ENCODE data around the gene ADCK1. TPM values are rescaled to one million over a fixed set of nuclear protein-coding genes. Genes with fewer than 3 reads are reported as not detected.
"Not testable (repeated sequence)": the region's sequence is repeated elsewhere in the genome, so short reads cannot be mapped to it uniquely, and the experiment has no call there.

Gene ADCK1
- total RNA-seq, 6 donors from 2014 or later, result 5.6 to 40.3 (median 9.2) TPM

GRCh38 chr14:77786148-77786547 lies 13.8 kb upstream of the ADCK1 start:
- Histone ChIP-seq H3K4me1 (no peaks in the 10 kb centered on the region), H3K4me3 (no peak overlapping the region), H3K9me3 (no peaks in the 10 kb centered on the region), H3K27me3 (no peaks in the 10 kb centered on the region), H3K36me3 (no peaks in the 10 kb centered on the region), H3K27ac (no peak overlapping the region)
- 51 to 56% methylated on average over 4 of the region's 4 CpGs for WGBS, 2 donors
- DNase-seq (no peak), ATAC-seq (ENCODE audit: low FRiP score in 2 of 2) (no peak)
- TF ChIP-seq EP300 (IDR thresholded peaks at IDR 0.05), result no peak
- TF ChIP-seq POLR2A (IDR thresholded peaks at IDR 0.05), result no peak
- no peak for TF ChIP-seq CTCF (IDR thresholded peaks at IDR 0.05)
- TF ChIP-seq POLR2AphosphoS5 (IDR thresholded peaks at IDR 0.05), result no peak

DNA sequence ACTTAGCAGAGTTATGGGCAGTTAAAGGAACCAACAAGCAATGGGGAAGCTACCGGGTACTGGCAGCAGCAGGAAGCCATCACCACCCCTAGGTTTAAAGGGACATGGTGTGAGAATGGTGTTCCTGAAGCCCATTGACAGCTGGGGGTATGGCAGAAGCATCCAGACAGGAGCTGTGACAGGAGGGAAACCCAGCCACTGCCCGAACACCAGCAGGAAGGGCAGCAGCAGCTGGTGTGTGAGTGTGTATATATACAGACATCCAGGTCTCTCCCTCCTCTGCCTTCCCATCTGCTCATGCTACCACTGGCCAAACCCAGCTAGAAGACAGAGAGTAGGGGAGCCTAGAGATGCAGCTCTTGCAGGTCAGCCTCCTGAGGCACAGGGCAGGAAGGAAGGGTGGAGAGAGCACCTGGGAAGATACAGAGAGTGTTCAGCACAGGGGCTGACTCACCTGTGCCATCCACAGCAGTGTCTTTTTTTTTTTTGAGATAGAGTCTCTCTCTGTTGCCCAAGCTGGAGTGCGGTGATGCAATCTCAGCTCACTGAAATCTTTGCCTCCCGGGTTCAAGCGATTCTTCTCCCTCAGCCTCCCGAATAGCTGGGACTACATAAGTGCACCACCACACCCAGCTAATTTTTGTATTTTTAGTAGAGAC lies 9.2 kb upstream of the ADCK1 start:
- TF ChIP-seq POLR2AphosphoS5 (IDR thresholded peaks at IDR 0.05) (no peak), CTCF (IDR thresholded peaks at IDR 0.05) (no peak), EP300 (IDR thresholded peaks at IDR 0.05) (no peak), POLR2A (IDR thresholded peaks at IDR 0.05) (no peak)
- no peaks in the 10 kb centered on the region for H3K27me3 ChIP-seq
- H3K9me3 ChIP-seq, result no peaks in the 10 kb centered on the region
- no peak overlapping the region for H3K27ac ChIP-seq
- DNase-seq (no peak), ATAC-seq (ENCODE audit: low FRiP score in 2 of 2) (no peak)
- H3K4me1 ChIP-seq, result no peaks in the 10 kb centered on the region
- no peaks in the 10 kb centered on the region for H3K36me3 ChIP-seq
- no peak overlapping the region for H3K4me3 ChIP-seq
- 62 to 72% methylated on average over 6 of the region's 6 CpGs for WGBS, 2 donors

GRCh38 chr14:77791225-77791600 lies 8.7 kb upstream of the ADCK1 start:
- 18 to 33% methylated on average over 1 of the region's 1 CpG for whole genome bisulfite sequencing, 2 donors
- no peaks in the 10 kb centered on the region for H3K9me3 ChIP-seq
- no peaks in the 10 kb centered on the region for H3K36me3 ChIP-seq
- no peaks in the 10 kb centered on the region for H3K27me3 ChIP-seq
- DNase-seq (peak in 1 of 2 donors; percentile 30), ATAC-seq (ENCODE audit: low FRiP score in 2 of 2) (no peak)
- H3K27ac ChIP-seq, result no peak overlapping the region
- H3K4me3 ChIP-seq, result no peak overlapping the region
- no peaks in the 10 kb centered on the region for H3K4me1 ChIP-seq
- TF ChIP-seq POLR2AphosphoS5 (IDR thresholded peaks at IDR 0.05), result no peak
- TF ChIP-seq POLR2A (IDR thresholded peaks at IDR 0.05), result no peak
- TF ChIP-seq CTCF (IDR thresholded peaks at IDR 0.05), result no peak
- no peak for TF ChIP-seq EP300 (IDR thresholded peaks at IDR 0.05)

DNA sequence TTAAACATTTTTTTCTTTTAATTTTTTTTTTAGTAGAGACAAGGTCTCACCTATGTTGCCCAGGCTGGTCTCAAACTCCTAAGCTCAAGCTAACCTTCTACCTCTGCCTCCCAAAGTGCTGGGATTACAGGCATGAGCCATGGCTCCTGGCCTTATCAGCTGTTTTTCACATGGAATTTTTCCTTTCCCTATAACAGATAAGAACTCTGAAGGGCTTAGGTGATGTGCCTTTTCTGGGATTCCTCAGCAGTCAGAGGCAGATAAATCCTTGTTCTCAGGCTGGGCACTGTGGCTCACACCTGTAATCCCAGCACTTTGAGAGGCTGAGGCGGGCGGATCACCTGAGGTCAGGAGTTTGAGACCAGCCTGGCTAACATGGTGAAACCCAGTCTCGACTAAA lies 6.7 kb upstream of the ADCK1 start:
- H3K4me1 ChIP-seq, H3K27ac ChIP-seq: not testable (repeated sequence)
- 90 to 91% methylated on average over 3 of the region's 3 CpGs for WGBS, 2 donors

DNA sequence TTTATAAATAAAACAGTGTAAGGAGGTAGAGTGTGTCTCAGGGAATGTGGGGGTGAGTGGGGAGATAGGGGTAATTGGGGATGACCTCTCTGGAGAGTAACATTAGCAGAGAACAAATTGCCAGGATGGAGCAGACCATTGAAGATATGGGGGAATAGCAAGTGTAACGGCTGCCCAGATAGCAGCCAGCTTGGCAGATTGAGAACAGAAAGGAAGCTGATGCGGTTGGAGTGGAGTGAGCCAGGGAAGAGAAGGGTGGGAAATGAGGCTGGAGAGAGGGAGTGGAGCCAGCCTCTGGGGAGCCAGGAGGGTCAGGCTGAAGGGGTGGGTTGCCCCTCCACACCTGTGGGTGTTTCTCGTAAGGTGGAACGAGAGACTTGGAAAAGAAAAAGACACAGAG lies 5.6 kb upstream of the ADCK1 start:
- DNase-seq, result no peak
- Histone ChIP-seq H3K4me3 (no peak overlapping the region), H3K9me3 (no peaks in the 10 kb centered on the region), H3K4me1 (peaks cover 0 to 1% (median under 1%) of the 10 kb centered on the region in 4 donors), H3K27me3 (no peaks in the 10 kb centered on the region), H3K36me3 (no peaks in the 10 kb centered on the region), H3K27ac (no peak overlapping the region)
- no peak for TF ChIP-seq POLR2A (IDR thresholded peaks at IDR 0.05)
- no peak for TF ChIP-seq EP300 (IDR thresholded peaks at IDR 0.05)
- no peak for TF ChIP-seq POLR2AphosphoS5 (IDR thresholded peaks at IDR 0.05)
- TF ChIP-seq CTCF (IDR thresholded peaks at IDR 0.05), result no peak
- no peak for ATAC-seq (ENCODE audit: low FRiP score in 2 of 2)
- WGBS, 2 donors, result 76 to 77% methylated on average over 4 of the region's 4 CpGs

More for the DNA sequence above, 6.7 kb upstream of the ADCK1 start:
- H3K36me3 ChIP-seq; ATAC-seq (ENCODE audit: low FRiP score in 2 of 2); H3K9me3 ChIP-seq; H3K4me3 ChIP-seq; DNase-seq; H3K27me3 ChIP-seq: not testable (repeated sequence)

DNA sequence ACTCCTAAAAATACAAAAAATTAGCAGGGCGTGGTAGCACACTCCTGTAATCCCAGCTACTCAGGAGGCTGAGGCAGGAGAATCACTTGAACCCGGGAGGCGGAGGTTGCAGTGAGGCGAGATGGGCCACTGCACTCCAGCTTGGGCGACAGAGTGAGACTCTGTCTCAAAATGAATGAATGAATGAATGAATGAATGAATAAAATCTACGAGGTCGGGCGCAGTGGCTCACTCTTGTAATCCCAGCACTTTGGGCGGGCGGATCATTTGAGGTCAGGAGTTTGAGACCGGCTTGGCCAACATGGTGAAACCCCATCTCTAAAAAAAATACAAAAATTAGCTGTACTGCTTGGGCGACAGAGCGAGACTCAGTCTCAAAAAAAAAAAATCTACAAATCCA lies 453 bp upstream of the ADCK1 start:
- ATAC-seq (ENCODE audit: low FRiP score in 2 of 2); H3K27me3 ChIP-seq; H3K36me3 ChIP-seq; DNase-seq; H3K9me3 ChIP-seq: not testable (repeated sequence)
- peaks cover 0 to 13% (median 4%) of the 10 kb centered on the region in 4 donors for H3K4me1 ChIP-seq
- peak overlapping the region; percentile 84 to 97 (median 86) for H3K27ac ChIP-seq
- WGBS, 2 donors, result 77 to 79% methylated on average over 13 of the region's 13 CpGs
- H3K4me3 ChIP-seq, result peak overlapping the region in 3 of 4 donors; percentile 72 to 98 (median 93)

Data from upper lobe of left lung (tissue), 6 donors.